ENCODE data around the gene FHL2.
A peak's percentile ranks its signal among the peaks of the same experiment; 100 is the strongest.

FHL2 gene

GRCh38 chr2:105379741-105380186 is 19.1 kb downstream of the FHL2 start:
- DNase-seq (ENCODE audit: low read depth, low spot score): no peak

GRCh38 chr2:105378921-105379383 is 19.9 kb downstream of the FHL2 start:
- no peak for DNase-seq (ENCODE audit: low read depth, low spot score)

- no peak for DNase-seq (ENCODE audit: low read depth, low spot score)
Observed at GRCh38 chr2:105378276-105378840, 20.5 kb downstream of the FHL2 start.

- no peak for DNase-seq (ENCODE audit: low read depth, low spot score)
Observed at GRCh38 chr2:105377871-105378270, 21.0 kb downstream of the FHL2 start.

GRCh38 chr2:105376789-105377240 is 22.0 kb downstream of the FHL2 start:
- DNase-seq (ENCODE audit: low read depth, low spot score): no peak

- no peak for DNase-seq (ENCODE audit: low read depth, low spot score)
Observed at GRCh38 chr2:105376010-105376409, 22.8 kb downstream of the FHL2 start.

GRCh38 chr2:105375001-105375561 is 23.8 kb downstream of the FHL2 start:
- no peak for DNase-seq (ENCODE audit: low read depth, low spot score)

GRCh38 chr2:105373895-105374401 is 24.9 kb downstream of the FHL2 start:
- no peak for DNase-seq (ENCODE audit: low read depth, low spot score)

- DNase-seq (ENCODE audit: low read depth, low spot score): no peak
Observed at GRCh38 chr2:105373344-105373781, 25.5 kb downstream of the FHL2 start.

- no peak for DNase-seq (ENCODE audit: low read depth, low spot score)
Observed at GRCh38 chr2:105371810-105372209, 27.0 kb downstream of the FHL2 start.

GRCh38 chr2:105371156-105371555 is 27.7 kb downstream of the FHL2 start:
- no peak for DNase-seq (ENCODE audit: low read depth, low spot score)

GRCh38 chr2:105369777-105370690 is 28.8 kb downstream of the FHL2 start:
- peak; percentile 57 for DNase-seq (ENCODE audit: low read depth, low spot score)

GRCh38 chr2:105368759-105369408 is 30.0 kb downstream of the FHL2 start:
- no peak for DNase-seq (ENCODE audit: low read depth, low spot score)

GRCh38 chr2:105365206-105365605 is 33.6 kb downstream of the FHL2 start:
- DNase-seq (ENCODE audit: low read depth, low spot score): no peak

GRCh38 chr2:105364436-105365139 is 34.3 kb downstream of the FHL2 start:
- DNase-seq (ENCODE audit: low read depth, low spot score): no peak

GRCh38 chr2:105362862-105363591 is 35.8 kb downstream of the FHL2 start:
- no peak for DNase-seq (ENCODE audit: low read depth, low spot score)

- no peak for DNase-seq (ENCODE audit: low read depth, low spot score)
Observed at GRCh38 chr2:105361102-105361889, 37.6 kb downstream of the FHL2 start.

- DNase-seq (ENCODE audit: low read depth, low spot score): no peak
Observed at GRCh38 chr2:105358593-105358992, 40.3 kb downstream of the FHL2 start.

GRCh38 chr2:105357122-105357521 is 41.7 kb downstream of the FHL2 start:
- DNase-seq (ENCODE audit: low read depth, low spot score): no peak

Measured in iPS DF 19.7 (cell line).